Kidney (tissue), 14 donors: ENCODE results near the gene ACY1. TPM values are rescaled to one million over a fixed set of nuclear protein-coding genes. Genes with fewer than 3 reads are reported as not detected.

Experiments used
- DNase-seq, 5 donors: peaks; one replicate each; pipeline ENCODE4 v3.0.0-alpha.2; 2013 to 2020
- FAIRE-seq: peaks from 2 replicates; lab custom pipeline; 2012; peaks lifted over from hg19 to GRCh38; lab: Jason Lieb, UNC
- H3K27ac ChIP-seq, 2 donors: one replicate each; pipeline ENCODE4 v1.7.0; 2013; ENCODE audit warnings: low read depth in 2 of 2, low read length in 2 of 2, inconsistent platforms in 1 of 2
- H3K27me3 ChIP-seq: one replicate; pipeline ENCODE4 v1.7.1; 2013; ENCODE audit warnings: low read length, inconsistent platforms; ENCODE audit not compliant: control insufficient read depth, insufficient read depth
- H3K36me3 ChIP-seq, 3 donors: one replicate each; pipeline versions ENCODE4 v1.7.0 to v1.7.1; 2013; ENCODE audit warnings: low read length in 3 of 3, control low read depth in 1 of 3, inconsistent platforms in 1 of 3; ENCODE audit not compliant: insufficient read depth in 3 of 3, control insufficient read depth in 2 of 3
- H3K4me1 ChIP-seq, 3 donors: one replicate each; pipeline versions ENCODE4 v1.7.0 to v1.7.1; 2013; ENCODE audit warnings: low read length in 3 of 3, inconsistent platforms in 1 of 3, low read depth in 1 of 3; ENCODE audit not compliant: control insufficient read depth in 2 of 3, insufficient read depth in 2 of 3
- H3K4me3 ChIP-seq, 3 donors: one replicate each; pipeline versions ENCODE4 v1.7.0 to v1.8.1; 2013; ENCODE audit warnings: low read length in 3 of 3, control low read depth in 1 of 3, inconsistent platforms in 1 of 3
- H3K9ac ChIP-seq, 3 donors: one replicate each; pipeline versions ENCODE4 v1.7.0 to v1.7.1; 2013; ENCODE audit warnings: low read length in 3 of 3, control low read depth in 1 of 3, inconsistent platforms in 1 of 3
- H3K9me3 ChIP-seq, 3 donors: one replicate each; pipeline versions ENCODE4 v1.7.0 to v1.7.1; 2013; ENCODE audit warnings: low read length in 3 of 3, control low read depth in 1 of 3, inconsistent platforms in 1 of 3; ENCODE audit not compliant: control insufficient read depth in 2 of 3, insufficient read depth in 1 of 3
- intact Hi-C: fragments of 100-400 bp; cut with DNase I; formaldehyde crosslinking; loops from one replicate; pipeline ENCODE4 v1.11.1; 2022
- polyA plus RNA-seq: library from polyadenylated mRNA; stranded (reverse); fragments of 350-450 nt; fragmentation: Illumina TruSeq; extraction: RNeasy Lipid Tissue Mini Kit (QIAGEN cat#74804); gene quantifications from one replicate; pipeline ENCODE4 v1.2.3, GENCODE V29; 2014; ENCODE audit warnings: low read depth, low replicate concordance; ENCODE audit not compliant: insufficient read depth
- total RNA-seq: library from RNA; stranded (reverse); fragmentation: NEBNext Ultra II Directional; extraction: Animal tissue kit (Norgen Biotek cat#: 25700); gene quantifications from one replicate; pipeline ENCODE4 v1.2.1, GENCODE V29; 2021
- TF ChIP-seq, protein P1 (sequence below): IDR thresholded peaks from 3 replicates; pipeline ENCODE4 v1.5.1; 2012; ENCODE audit warnings: mild to moderate bottlenecking, moderate library complexity, borderline replicate concordance; ENCODE audit not compliant: insufficient read depth; ENCODE audit errors: extremely low read depth
- donor health status: control.
- donor health status: control.
- donor health status: control.
- donor health status: control.
- donor health status: control.
- donor health status: DM: yes; HTN: yes; CAD: no.
- donor health status: Normal renal cell carcinoma (clear cell type).

Gene ACY1
- total and polyA plus RNA-seq, 2 donors from 2014 or later, result 68.1 to 856 TPM

DNA sequence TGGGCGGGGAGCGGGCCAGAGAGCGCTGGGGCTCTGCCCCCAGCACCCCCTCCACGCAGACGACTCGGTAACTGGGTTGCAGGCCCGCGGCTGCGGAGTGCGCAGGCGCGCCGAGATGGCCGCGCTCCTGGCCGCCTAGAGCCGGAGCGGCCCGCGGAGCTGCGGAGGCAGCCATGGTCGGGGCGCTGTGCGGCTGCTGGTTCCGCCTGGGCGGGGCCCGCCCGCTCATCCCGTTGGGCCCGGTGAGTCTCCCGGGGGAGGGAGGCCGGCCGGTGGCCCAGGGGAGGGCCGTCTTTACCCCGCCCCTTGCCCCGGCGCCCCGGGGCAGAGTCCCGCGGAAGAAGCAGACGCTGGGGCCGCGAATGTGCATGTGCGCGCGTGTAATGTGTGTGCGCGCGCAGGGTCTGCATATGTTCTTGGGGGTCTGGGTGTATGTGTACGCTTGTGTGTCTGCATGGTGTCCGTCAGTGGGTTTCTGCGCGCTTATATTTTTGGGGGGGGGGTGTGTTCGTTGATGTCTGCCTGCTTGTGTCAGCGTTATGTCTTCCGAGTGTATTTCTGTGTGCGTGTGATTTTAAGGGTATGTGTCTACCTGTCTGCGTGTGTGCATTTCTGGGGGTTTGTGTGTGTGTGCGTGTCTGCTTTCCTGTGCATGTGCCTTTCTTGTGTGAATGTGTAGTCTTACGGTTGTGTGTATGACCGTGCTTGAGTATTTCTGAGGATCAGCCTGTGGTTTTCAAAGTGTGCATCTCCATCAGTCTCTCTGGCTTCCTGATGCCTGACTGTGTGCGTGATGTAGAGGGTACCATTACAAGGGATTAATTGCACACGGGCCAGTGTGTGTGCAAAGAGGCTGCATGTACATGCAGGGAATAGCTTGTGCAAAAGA, 8.1 kb upstream of the ACY1 start, which contains the start of gene ABHD14A:
TSS of gene ABHD14A (plus strand) at position 102 of the 889 bp plus-strand sequence. CDS start at position 174, 72 bp downstream.
- Histone ChIP-seq H3K27ac (peak within 1 kb of the TSS; percentile 88 to 98), H3K27me3 (no peaks in the 10 kb centered on the region), H3K9me3 (no peaks in the 10 kb centered on the region), H3K9ac (peak within 1 kb of the TSS; percentile 68 to 96 (median 73)), H3K36me3 (peaks cover 0 to 5% (median 0%) of the 10 kb centered on the region in 3 donors), H3K4me3 (peak within 1 kb of the TSS; percentile 62 to 94 (median 86)), H3K4me1 (peaks cover 3 to 19% (median 4%) of the 10 kb centered on the region in 3 donors)
- DNase-seq (peak; percentile 55 to 92 (median 83)), FAIRE-seq (no peak)
- TF ChIP-seq, protein P1, sequence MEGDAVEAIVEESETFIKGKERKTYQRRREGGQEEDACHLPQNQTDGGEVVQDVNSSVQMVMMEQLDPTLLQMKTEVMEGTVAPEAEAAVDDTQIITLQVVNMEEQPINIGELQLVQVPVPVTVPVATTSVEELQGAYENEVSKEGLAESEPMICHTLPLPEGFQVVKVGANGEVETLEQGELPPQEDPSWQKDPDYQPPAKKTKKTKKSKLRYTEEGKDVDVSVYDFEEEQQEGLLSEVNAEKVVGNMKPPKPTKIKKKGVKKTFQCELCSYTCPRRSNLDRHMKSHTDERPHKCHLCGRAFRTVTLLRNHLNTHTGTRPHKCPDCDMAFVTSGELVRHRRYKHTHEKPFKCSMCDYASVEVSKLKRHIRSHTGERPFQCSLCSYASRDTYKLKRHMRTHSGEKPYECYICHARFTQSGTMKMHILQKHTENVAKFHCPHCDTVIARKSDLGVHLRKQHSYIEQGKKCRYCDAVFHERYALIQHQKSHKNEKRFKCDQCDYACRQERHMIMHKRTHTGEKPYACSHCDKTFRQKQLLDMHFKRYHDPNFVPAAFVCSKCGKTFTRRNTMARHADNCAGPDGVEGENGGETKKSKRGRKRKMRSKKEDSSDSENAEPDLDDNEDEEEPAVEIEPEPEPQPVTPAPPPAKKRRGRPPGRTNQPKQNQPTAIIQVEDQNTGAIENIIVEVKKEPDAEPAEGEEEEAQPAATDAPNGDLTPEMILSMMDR, result no peak
- intact Hi-C loops, result no loop called here

DNA sequence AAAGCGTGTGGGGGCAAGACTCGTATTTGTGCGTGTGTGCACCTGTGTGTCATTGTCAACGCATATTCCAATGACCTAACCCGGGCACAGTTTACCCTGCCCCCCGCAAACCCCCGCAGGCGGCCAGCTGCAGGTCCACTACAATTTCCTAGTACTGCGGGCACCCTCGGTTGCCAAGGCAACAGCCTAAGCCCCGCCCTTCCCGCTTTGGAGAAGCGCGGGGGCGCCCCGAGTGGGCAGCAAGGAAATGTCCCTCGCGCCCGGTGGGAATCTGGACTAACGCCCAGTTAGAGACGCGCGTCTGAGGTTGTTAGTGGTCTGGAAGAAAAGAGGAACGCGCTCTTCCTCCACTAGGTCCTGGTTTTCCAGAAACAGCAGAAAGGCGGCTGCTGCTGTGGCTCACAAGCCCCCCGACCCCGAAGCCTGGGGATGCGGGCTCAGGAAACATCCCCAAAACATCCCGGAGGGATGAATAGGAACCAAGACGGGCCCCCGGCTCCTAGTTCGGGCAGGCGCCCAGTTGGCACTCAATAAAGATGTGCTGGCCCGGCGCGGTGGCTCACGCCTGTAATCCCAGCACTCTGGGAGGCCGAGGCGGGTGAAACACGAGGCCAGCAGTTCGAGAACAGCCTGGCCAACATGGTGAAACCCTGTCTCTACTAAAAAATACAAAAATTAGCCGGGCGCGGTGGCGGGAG, 7.3 kb upstream of the ACY1 start:
- no peaks in the 10 kb centered on the region for H3K9me3 ChIP-seq
- DNase-seq (peak; percentile 77 to 93 (median 91)), FAIRE-seq (no peak)
- peaks cover 3 to 23% (median 6%) of the 10 kb centered on the region in 3 donors for H3K4me1 ChIP-seq
- TF ChIP-seq, protein P1, result no peak
- H3K27me3 ChIP-seq, result no peaks in the 10 kb centered on the region
- H3K9ac ChIP-seq, result peak overlapping the region in 2 of 3 donors; percentile 52 to 96
- H3K36me3 ChIP-seq, result peaks cover 0 to 5% (median 3%) of the 10 kb centered on the region in 3 donors
- intact Hi-C loops, result no loop called here
- H3K4me3 ChIP-seq, result peak overlapping the region; percentile 62 to 94 (median 81)
- peak overlapping the region; percentile 64 to 98 for H3K27ac ChIP-seq

DNA sequence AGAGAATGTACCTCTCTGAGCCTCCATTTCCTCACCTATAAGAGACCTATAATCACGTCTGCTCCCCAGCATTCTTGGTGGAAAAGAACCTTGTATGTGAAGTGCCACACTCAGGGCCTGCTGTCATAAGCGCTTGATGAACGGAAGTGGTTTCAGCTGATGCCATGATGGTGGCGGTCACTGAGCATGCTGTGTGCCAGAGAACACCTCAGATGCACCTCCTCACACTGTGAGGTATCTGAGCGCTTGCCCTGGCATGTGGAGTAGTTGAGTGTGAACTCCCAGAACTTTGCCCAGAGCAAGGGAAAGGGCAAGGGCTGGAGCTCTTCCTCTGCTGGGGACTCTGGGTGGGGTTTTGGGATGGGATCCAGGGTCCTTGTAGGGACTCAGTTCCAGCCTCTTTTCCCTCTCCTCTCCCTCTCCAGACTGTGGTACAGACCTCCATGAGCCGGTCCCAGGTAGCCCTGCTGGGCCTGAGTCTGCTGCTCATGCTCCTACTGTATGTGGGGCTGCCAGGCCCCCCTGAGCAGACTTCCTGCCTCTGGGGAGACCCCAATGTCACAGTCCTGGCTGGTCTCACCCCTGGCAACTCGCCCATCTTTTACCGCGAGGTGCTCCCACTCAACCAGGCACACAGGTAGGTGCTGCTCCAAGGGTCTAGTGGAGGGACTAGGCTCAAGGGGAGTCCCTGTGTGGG, 5.7 kb upstream of the ACY1 start:
- FAIRE-seq, result no peak

More for the DNA sequence above, 5.7 kb upstream of the ACY1 start:
- peaks cover 0 to 4% (median 3%) of the 10 kb centered on the region in 3 donors for H3K36me3 ChIP-seq
- no peak for DNase-seq
- no peaks in the 10 kb centered on the region for H3K27me3 ChIP-seq
- no peak overlapping the region for H3K9ac ChIP-seq
- no peaks in the 10 kb centered on the region for H3K9me3 ChIP-seq
- H3K4me1 ChIP-seq, result peaks cover 3 to 29% (median 4%) of the 10 kb centered on the region in 3 donors
- H3K27ac ChIP-seq, result peak overlapping the region in 1 of 2 donors; percentile 9
- TF ChIP-seq, protein P1, result no peak
- H3K4me3 ChIP-seq, result no peak overlapping the region
- intact Hi-C loops, result no loop called here
